Spleen (tissue), 11 donors: ENCODE data around the gene RBFOX1. TPM values are rescaled to one million over a fixed set of nuclear protein-coding genes. Genes with fewer than 3 reads are reported as not detected.

Experiments
- DNase-seq: peaks from one replicate; pipeline ENCODE4 v3.0.0-alpha.2; 2020
- H3K27ac ChIP-seq, 8 donors: fragments of 200-600 bp; sonication (generic) in 7 of 8; 1 replicate in 4 of 8; 2 replicates in 4 of 8; pipeline versions ENCODE4 v1.5.0 to v1.8.0; 2016 to 2021; ENCODE audit warnings: inconsistent platforms in 4 of 8, mild to moderate bottlenecking in 4 of 8, moderate library complexity in 1 of 8
- H3K27me3 ChIP-seq, 7 donors: fragments of 200-600 bp; sonication (generic) in 6 of 7; replicated peaks in 1 of 7; 1 replicate in 4 of 7; 2 replicates in 3 of 7; pipeline versions ENCODE4 v1.5.0 to v1.8.0; 2016 to 2021; ENCODE audit warnings: inconsistent platforms in 3 of 7, mild to moderate bottlenecking in 1 of 7
- H3K36me3 ChIP-seq, 6 donors: fragments of 200-600 bp; sonication (generic) in 5 of 6; 1 replicate in 4 of 6; 2 replicates in 2 of 6; pipeline versions ENCODE4 v1.5.0 to v1.8.0; 2016 to 2021; ENCODE audit warnings: inconsistent platforms in 2 of 6
- H3K4me1 ChIP-seq, 6 donors: fragments of 200-600 bp; sonication (generic) in 5 of 6; 1 replicate in 3 of 6; 2 replicates in 3 of 6; pipeline versions ENCODE4 v1.5.0 to v1.8.0; 2016 to 2021; ENCODE audit warnings: inconsistent platforms in 3 of 6
- H3K4me3 ChIP-seq, 8 donors: fragments of 200-600 bp; sonication (generic) in 7 of 8; 1 replicate in 4 of 8; 2 replicates in 4 of 8; pipeline versions ENCODE4 v1.5.0 to v1.8.0; 2016 to 2021; ENCODE audit warnings: inconsistent platforms in 4 of 8, mild to moderate bottlenecking in 4 of 8, moderate library complexity in 2 of 8
- H3K9me3 ChIP-seq, 8 donors: fragments of 200-600 bp; sonication (generic) in 7 of 8; 1 replicate in 4 of 8; 2 replicates in 4 of 8; pipeline versions ENCODE4 v1.5.0 to v1.8.0; 2016 to 2021; ENCODE audit warnings: inconsistent platforms in 4 of 8
- POLR2A ChIP-seq, 3 donors: fragments of 450-650 bp; IDR thresholded peaks; one replicate each; pipeline ENCODE4 v1.5.1; 2017; ENCODE audit warnings: antibody characterized with exemption in 3 of 3, mild to moderate bottlenecking in 1 of 3
- POLR2AphosphoS5 ChIP-seq, 3 donors: sonication (generic); formaldehyde crosslinking; IDR thresholded peaks; one replicate each; pipeline ENCODE4 v1.5.1; 2017; ENCODE audit warnings: antibody characterized with exemption in 3 of 3
- WGBS, 5 donors: extraction: QIAGEN DNeasy Blood & Tissue Kit in 3 of 5; methylation state at CpG; one replicate each; pipeline versions ENCODE4 v1.1.5 to v1.1.7; 2013 to 2018; 5-methylcytosine and 5-hydroxymethylcytosine counted together
- intact Hi-C: fragments of 100-400 bp; cut with DNase I; formaldehyde crosslinking; loops from one replicate; pipeline ENCODE4 v1.15.0; 2023; ENCODE audit warnings: low total_unique reads
- polyA plus RNA-seq, 3 donors: library from polyadenylated mRNA; stranded (reverse); fragments of 200-250 nt; gene quantifications; one replicate each; pipeline ENCODE4 v1.2.1, GENCODE V29; 2013
- total RNA-seq, 7 donors: library from RNA; depleted of rRNA in 3 of 7; stranded (reverse); fragments of >200 nt in 3 of 7; fragmentation: NEBNext Ultra II Directional in 4 of 7; extraction: Animal tissue kit (Norgen Biotek cat#: 25700) in 4 of 7; gene quantifications; one replicate each; pipeline versions ENCODE4 v1.1.0 to v1.2.1, GENCODE V29; 2016 to 2021
- TF ChIP-seq, protein P1 (sequence below), 11 experiments: fragments of 200-600 bp in 7 of 11; fragments of 450-650 bp in 4 of 11; sonication (generic) in 4 of 11; IDR thresholded peaks in 8 of 11; conservative IDR thresholded peaks in 3 of 11; 1 replicate in 7 of 11; 2 replicates in 4 of 11; pipeline versions ENCODE4 v1.4.0 to v1.8.0; 2016 to 2021; ENCODE audit warnings: antibody characterized with exemption in 11 of 11, inconsistent platforms in 4 of 11, mild to moderate bottlenecking in 1 of 11
- donor health status: healthy with polysubstance abuse.
- donor health status: DM: no; HTN: no; CAD: no; lungs with moderate emphysema.
- donor health status: DM: no; HTN: no; CAD: no.
- donor health status: Bipolar disorder and iron deficiency.
- donor health status: healthy.
- donor health status: DM: no; HTN: no; CAD: no.
- donor health status: DM: yes; HTN: yes; CAD: no.

RBFOX1 gene
- total and polyA plus RNA-seq, 10 donors: 0.07 to 0.13 TPM; not detected in 8

DNA sequence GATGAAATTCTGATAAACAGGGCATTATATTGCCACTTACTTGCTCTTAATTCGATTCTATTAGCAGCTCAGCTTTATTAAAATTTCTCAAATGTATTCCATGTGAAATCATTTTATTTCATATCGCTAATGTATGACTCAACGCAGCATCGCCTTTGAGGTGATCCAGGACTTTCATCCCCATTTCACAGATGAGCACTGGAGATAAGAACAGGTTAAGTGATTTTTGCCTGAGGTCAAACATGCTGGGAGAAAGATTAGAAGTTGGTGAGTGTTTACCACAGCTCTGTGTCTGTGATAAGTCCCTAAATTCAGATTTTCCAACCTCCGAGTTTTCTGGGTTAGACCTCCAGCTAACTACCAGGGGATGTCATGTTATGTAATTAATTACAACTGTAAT is 43.6 kb downstream of the RBFOX1 start:
- Histone ChIP-seq H3K4me1 (no peaks in the 10 kb centered on the region), H3K4me3 (no peak overlapping the region), H3K36me3 (no peaks in the 10 kb centered on the region), H3K9me3 (no peaks in the 10 kb centered on the region), H3K27me3 (no peaks in the 10 kb centered on the region), H3K27ac (no peak overlapping the region)
- no peak for DNase-seq
- TF ChIP-seq POLR2A (IDR thresholded peaks at IDR 0.05) (no peak), POLR2AphosphoS5 (IDR thresholded peaks at IDR 0.05) (no peak)
- TF ChIP-seq, protein P1, sequence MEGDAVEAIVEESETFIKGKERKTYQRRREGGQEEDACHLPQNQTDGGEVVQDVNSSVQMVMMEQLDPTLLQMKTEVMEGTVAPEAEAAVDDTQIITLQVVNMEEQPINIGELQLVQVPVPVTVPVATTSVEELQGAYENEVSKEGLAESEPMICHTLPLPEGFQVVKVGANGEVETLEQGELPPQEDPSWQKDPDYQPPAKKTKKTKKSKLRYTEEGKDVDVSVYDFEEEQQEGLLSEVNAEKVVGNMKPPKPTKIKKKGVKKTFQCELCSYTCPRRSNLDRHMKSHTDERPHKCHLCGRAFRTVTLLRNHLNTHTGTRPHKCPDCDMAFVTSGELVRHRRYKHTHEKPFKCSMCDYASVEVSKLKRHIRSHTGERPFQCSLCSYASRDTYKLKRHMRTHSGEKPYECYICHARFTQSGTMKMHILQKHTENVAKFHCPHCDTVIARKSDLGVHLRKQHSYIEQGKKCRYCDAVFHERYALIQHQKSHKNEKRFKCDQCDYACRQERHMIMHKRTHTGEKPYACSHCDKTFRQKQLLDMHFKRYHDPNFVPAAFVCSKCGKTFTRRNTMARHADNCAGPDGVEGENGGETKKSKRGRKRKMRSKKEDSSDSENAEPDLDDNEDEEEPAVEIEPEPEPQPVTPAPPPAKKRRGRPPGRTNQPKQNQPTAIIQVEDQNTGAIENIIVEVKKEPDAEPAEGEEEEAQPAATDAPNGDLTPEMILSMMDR (IDR thresholded peaks at IDR 0.05 in 8 of 11, conservative IDR thresholded peaks at IDR 0.05 in 3 of 11): no peak
- intact Hi-C loops: no loop called here
- 67 to 80% (median 75%) methylated on average over 5 of the region's 5 CpGs for WGBS, 5 donors

DNA sequence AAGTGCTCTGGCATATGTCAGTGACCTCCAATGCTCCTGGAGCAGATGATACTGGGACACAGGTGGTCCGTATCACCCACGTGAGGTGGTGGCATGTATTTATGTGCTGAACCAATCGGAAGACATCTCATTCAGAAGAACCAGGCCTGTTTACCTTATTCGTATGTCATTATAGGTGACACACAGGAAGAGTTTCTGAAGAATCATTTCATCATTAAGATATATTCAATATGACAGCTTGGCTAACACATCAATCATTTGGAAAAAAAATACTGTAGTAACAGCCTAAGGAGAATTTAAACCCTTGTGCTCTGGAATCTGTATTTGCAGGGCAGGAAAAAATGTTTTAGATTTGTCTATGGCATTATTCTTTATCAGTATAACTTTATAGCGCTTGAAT is 44.6 kb downstream of the RBFOX1 start:
- TF ChIP-seq POLR2AphosphoS5 (IDR thresholded peaks at IDR 0.05) (no peak), POLR2A (IDR thresholded peaks at IDR 0.05) (no peak)
- TF ChIP-seq, protein P1 (IDR thresholded peaks at IDR 0.05 in 8 of 11, conservative IDR thresholded peaks at IDR 0.05 in 3 of 11): no peak
- no peak for DNase-seq
- Histone ChIP-seq H3K27me3 (no peaks in the 10 kb centered on the region), H3K27ac (no peak overlapping the region), H3K9me3 (no peaks in the 10 kb centered on the region), H3K36me3 (no peaks in the 10 kb centered on the region), H3K4me3 (no peak overlapping the region), H3K4me1 (no peaks in the 10 kb centered on the region)
- intact Hi-C loops: no loop called here
- WGBS, 5 donors: 67 to 78% (median 69%) methylated on average over 5 of the region's 5 CpGs

DNA sequence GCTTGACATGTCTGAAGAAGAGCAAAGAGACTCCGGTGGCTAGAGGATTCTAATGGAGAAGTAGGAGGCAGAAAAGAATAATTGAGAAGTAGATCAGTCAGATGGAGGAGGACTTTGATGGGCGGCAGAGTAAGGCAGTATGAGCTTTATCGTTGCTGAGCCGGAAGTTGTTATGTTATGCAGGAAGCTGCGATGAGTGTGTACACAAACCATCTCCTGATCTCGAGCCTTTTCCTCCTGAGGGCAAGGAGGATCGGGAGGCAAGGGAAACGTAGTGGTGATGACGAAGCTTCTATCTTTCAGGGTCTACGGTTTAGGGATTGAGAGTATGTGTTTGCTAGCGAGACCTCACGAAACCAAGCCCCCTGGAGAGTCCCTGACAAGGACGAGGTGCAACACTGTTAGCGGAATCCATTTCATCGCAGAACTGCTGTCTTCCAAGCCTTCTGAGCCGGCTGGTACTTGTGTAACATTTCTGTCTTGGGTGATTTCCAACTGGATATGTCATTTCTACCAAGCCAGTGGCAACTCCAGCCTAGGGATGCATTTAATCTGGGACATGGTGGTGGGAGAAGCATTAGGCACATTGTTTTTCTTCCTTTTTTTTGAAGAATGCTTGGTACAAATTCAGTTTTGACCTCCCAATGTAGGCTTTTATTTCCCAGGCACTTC is 45.5 kb downstream of the RBFOX1 start:
- no peaks in the 10 kb centered on the region for H3K9me3 ChIP-seq
- intact Hi-C loops: no loop called here
- H3K27me3 ChIP-seq: no peaks in the 10 kb centered on the region
- H3K36me3 ChIP-seq: no peaks in the 10 kb centered on the region
- DNase-seq: no peak
- no peak overlapping the region for H3K27ac ChIP-seq
- no peaks in the 10 kb centered on the region for H3K4me1 ChIP-seq
- 78 to 88% (median 80%) methylated on average over 16 of the region's 16 CpGs for WGBS, 5 donors
- no peak overlapping the region for H3K4me3 ChIP-seq
- TF ChIP-seq POLR2AphosphoS5 (IDR thresholded peaks at IDR 0.05): no peak
- TF ChIP-seq, protein P1 (IDR thresholded peaks at IDR 0.05 in 8 of 11, conservative IDR thresholded peaks at IDR 0.05 in 3 of 11): no peak
- TF ChIP-seq POLR2A (IDR thresholded peaks at IDR 0.05): no peak

DNA sequence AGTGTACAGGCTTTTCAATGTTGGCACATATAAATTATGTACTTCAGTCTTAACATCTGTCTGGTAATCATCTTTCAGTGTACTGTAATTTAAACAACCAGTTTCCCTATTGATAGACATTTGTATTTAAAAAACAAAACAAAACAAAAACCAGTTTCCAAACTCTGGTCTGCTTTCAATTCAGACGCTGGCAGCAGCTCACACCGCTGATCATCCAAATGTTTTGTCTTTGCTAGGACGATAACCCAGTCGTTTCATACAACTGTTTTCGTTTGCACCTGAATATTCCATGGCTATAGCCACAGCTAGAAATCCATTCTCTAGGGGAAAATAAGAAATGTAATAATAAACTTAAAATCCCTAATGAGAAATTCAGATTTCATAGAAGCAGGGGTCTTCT is 47.8 kb downstream of the RBFOX1 start:
- no peaks in the 10 kb centered on the region for H3K27me3 ChIP-seq
- no peak overlapping the region for H3K27ac ChIP-seq
- no peak overlapping the region for H3K4me3 ChIP-seq
- TF ChIP-seq POLR2AphosphoS5 (IDR thresholded peaks at IDR 0.05) (no peak), POLR2A (IDR thresholded peaks at IDR 0.05) (no peak)
- TF ChIP-seq, protein P1 (IDR thresholded peaks at IDR 0.05 in 8 of 11, conservative IDR thresholded peaks at IDR 0.05 in 3 of 11): no peak
- no peaks in the 10 kb centered on the region for H3K36me3 ChIP-seq
- WGBS, 5 donors: 74 to 82% (median 80%) methylated on average over 5 of the region's 5 CpGs
- no peak for DNase-seq
- H3K9me3 ChIP-seq: peaks cover 0 to 5% (median 0%) of the 10 kb centered on the region in 8 donors
- intact Hi-C loops: no loop called here
- H3K4me1 ChIP-seq: no peaks in the 10 kb centered on the region
